GM21390 (cell line): Measurements from ENCODE around the gene VASH2.
"Not testable (repeated sequence)": the region's sequence is repeated elsewhere in the genome, so short reads cannot be mapped to it uniquely, and the experiment has no call there.

ENCODE experiments used
- ATAC-seq: cut with Tn5 transposase; IDR thresholded peaks from one replicate; pipeline ENCODE4 v1.9.1; 2021; ENCODE audit not compliant: unreplicated experiment

Gene VASH2

DNA sequence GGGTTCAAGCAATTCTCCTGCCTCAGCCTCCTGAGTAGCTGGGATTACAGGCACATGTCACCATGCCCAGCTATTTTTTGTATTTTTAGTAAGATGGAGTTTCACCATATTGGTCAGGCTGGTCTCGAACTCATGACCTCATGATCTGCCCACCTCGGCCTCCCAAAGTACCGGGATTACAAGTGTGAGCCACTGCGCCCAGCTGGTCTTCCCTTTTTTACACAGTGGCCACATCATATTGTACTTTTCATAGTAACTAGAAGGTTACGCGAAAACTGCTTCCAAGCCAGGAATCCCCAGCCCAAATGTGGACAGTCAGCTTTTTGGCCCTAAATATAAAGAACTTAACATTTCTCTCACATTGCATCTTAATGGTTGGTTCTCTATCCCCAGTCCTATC, 4.2 kb downstream of the VASH2 start:
- ATAC-seq, result no peak

DNA sequence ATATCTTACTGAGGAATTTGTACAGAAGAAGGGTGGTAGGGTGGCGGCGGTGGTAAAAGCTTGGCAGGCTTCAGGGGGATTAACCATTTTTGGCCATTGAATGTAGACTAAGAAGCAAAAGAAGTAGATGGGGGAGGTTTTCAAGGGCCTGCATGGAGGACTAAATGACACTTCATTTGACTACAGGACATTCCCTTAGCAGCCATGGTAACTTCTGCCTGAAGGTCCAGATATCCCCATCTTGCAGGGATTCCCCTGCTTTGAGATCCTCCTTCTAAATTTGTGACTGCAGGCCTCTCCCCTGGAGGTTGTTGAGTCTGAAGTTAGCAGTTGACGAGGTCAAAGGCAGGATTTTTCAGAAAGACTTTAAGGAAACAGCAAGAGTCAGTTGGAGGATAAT, 4.8 kb downstream of the VASH2 start:
- ATAC-seq, result no peak

DNA sequence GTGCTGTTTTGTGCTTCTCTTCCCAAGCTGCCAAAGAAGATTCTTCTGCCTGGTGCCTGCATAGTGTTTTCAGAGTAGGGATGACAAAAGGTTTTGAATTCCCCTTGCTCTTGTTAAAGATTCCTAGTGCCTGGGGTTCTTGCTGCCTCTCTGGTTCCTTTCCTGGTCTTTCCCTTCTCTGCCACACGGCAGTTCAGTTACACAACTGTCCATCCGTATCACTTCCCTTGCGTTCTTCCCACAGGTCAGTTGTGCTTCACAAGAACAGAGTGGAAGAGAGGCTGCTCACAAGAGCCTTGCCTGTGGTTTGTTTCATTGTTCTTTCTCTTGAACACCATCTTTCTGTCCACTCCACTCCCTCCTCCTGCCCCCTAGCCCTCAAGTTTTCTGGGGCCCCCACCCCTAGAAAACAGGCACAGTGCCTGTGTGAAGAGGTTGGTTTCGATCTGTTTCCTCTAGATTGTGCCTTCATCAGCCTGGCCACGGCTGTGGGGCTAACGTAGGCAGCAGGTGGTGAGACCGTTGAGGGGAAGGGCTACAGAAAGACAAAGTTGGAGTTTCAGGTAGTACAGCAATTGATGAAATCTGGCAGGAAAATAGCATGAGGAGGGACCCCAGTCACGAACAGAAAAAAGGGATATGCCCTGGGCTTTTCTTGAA, 5.8 kb downstream of the VASH2 start:
- peak; percentile 28 for ATAC-seq

DNA sequence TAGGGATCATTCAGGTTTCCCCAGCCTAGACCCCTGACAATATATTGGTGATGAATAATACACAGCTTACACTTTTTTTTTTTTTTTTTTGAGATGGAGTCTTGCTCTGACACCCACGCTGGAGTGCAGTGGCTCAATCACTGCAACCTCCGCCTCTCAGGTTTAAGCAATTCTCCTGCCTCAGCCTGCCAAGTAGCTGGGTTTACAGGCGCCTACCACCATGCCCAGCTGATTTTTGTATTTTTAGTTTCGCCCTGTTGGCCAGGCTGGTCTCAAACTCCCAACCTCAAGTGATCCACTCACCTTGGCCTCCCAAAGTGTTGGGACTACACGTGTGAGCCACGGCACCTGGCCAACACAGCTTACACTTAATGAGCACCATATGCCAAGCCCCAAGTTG, 7.2 kb downstream of the VASH2 start:
- ATAC-seq, result no peak

DNA sequence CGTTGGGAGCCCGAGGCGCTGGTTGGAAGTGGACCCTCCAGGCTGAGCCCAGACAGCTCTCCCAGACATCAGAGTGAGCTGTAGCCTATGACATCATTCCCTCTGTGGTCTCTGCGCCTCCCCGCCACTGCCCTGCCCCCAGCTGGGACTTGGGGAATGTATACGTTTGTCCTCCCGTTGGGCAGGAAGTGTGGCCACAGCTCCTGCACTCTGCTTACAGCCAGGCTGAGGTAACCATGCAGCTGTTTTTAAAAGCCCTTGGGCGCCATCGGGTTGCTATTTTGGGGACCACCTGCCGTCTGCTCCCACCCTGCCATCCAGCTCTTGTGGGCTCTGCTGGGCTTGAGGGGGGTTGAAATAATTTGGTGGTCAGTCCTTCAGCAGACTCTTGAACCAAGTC, 7.8 kb downstream of the VASH2 start:
- no peak for ATAC-seq

DNA sequence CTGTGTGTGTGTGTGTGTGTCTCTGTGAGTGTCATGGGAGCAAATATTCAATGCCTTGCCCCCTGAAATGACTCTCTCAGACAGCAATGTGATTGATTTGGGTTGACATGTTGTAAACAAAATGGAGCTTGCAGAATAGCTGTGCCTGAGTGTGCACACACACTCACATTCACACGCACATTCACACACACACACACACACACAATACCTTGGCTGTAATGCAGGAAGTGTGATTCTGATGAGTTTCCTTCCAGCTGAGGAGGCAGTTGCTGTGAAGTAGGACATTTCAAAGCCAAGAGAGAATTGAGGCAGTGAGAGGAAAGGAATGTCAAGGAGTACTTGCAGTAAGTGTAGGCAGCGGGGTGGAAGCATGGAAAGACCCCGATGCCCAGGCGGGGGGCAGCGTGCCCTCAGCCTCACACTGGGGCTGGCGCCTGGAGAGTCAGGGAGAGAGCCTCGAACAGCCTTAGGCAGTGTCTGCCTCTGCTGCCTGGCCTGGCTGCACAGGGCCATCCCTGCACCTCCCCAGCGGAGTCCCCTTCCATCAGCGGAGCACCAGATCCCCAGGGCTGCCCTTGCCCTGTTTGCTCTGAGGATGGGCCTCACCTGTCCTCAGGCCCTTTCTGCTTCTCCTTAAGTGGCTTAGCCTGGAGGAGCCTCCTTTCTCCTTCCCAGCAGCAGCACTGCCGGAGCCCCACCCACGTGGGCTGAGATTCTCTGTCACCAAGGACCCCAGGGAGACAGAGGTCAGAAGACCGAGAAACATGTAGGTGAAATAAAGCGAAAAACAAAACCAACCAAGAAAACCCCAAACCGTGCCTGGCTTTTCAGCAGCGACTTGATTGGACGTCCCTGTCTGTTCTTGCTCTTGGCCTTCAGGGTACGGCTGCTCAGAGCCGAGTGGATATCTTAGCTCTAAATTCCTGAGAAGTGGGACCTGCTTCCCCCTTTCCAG, 9.2 kb downstream of the VASH2 start:
- ATAC-seq, result peak; percentile 75

DNA sequence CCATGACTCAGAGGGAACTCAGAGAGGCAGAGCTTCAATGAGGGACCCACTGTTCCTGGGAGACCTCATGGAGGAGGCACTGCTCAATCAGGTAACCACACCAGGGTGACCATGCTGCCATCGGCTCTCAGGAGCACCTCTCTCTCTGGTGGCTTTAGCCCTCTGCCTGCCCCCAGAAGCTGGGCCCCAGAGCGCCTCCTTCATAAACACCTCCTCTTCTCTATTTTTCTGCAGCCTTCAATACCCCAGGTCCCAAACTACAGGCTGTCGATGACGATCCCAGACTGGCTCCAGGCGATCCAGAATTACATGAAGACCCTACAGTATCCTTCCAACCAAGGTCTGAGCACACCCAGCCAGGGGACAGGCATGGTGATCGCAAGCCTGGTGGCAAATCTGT, 10.6 kb downstream of the VASH2 start:
- ATAC-seq, result no peak

DNA sequence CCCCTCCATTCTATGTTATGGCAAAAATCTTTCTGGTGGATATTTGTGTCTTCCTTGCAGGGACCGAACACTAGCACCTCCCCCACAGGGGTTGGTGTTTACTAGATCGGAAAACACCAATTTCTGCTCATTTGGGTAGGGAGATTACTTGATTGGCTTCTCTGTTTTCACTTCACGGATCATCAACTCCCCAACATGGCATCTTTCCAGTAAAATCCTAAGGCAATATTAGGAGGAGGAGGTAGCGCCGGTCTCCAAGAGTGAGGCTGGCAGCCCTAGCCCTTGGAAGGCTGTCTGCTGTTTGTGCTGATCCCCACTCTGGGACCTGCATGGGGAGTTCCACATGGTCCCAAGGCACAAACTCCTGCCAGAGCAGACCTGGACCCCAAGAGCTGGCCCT, 12.2 kb downstream of the VASH2 start:
- no peak for ATAC-seq

DNA sequence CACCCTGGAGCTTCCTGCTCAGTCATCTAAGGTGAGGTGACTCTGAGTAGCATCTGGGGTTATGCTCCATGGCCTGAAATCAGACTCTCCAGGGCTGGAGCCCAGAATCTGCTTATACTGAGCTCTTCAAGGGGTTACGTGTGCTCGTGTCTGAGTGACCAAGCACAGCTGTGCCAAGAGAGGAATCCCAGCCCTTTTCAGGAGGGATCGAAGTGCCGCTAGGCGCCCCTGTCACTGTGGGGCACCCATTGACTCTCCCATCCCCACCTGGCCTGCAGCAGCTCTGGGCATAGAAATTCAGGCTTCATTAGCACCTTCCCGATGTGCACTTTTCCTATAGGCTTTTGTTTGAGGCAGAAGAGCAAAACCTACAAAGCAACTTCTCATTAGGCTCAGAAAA, 13.8 kb downstream of the VASH2 start:
- ATAC-seq, result no peak

DNA sequence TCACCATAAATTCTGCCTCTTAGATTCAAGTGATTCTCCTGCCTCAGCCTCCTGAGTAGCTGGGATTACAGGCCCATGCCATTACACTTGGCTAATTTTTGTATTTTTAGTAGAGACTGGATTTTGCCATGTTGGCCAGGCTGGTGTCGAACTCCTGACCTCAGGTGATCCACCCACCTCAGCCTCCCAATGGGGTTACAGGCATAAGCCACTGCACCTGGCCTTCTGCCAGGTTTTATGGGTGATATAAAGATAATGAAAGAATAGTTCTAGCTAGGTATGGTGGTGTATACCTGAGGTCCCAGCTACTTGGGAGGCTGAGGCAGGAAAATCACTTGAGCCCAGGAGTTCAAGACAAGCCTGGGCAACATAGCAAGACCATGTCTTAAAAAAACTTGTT, 14.7 kb downstream of the VASH2 start:
- not testable (repeated sequence) for ATAC-seq

DNA sequence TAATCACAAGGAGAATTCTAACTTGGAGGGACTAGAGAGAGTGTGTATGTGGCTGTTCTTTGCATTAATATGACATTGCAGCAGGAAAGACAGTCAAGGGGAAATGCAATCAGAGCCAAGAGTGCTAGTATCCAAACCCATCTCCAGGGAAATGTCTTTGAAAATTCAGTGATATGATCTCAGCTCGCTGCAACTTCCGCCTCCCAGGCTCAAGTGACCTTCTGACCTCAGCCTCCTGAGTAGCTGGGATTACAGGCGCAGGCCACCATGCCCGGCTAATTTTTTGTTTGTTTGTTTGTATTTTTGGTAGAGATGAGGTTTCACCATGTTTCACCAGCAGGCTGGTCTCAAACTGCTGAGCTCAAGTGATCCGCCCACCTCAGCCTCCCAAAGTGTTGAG, 16.3 kb downstream of the VASH2 start:
- no peak for ATAC-seq

DNA sequence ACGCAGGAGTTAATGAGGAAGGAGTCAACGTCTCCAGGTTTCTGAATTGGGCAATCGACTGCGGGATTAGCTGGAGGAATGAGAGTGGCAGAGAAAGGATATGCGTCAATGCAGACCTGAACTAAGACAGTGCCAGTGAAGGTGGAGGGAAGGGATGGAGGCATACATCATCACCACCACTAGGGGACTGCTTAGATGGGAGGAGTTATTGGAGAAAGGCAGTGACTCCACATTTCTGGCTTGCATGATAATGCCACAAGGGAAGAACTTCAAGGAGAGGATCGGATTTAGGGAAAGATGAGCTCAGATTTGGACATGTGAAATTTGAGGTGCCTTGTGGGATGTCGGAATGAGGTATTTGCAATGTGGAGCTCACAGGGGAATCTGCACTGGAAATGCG, 17.5 kb downstream of the VASH2 start:
- ATAC-seq, result peak; percentile 55

DNA sequence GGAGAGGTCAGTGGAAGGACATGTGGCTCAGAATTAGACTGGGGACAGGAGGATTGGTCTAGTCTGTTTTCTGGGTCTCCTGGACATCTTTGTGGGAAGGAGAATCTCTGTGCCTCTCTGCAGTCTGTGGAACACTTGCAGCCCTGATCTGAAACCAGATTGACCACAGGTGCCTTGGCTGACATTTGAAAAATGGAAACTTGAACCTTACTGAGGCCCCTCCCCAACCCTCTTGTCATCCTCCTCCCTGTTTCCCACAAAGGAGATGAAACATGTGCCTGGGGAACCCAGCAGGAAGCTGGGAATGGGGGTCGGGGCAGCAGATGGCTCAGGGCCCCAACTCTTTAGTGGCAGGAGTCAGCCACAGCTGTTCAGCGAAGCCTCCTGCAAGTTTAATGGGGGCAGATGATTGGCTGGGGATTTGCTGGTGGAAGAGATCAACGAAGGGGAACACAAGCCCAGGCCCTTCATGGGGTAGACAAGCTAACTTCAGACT, 18.1 kb downstream of the VASH2 start:
- peak; percentile 83 for ATAC-seq

DNA sequence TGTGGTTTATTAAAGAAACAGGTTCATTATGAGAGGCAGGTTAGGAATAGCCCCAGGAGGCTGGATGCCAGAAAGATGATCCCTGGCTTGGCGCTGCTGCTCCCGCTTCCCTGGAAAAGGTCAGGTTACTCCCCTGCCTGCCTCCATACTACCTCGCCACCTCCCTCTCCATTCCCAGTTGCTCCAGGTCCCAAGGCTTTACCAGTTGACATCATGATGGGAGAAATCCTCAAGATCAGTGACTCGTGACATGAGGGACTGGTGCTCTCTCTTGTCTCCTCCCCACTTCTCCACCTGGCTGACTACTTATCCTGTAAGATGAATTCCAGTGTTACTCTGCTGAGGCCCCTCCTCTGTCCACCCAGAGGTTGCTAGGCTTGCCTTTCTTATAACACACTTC, 19.7 kb downstream of the VASH2 start:
- no peak for ATAC-seq

DNA sequence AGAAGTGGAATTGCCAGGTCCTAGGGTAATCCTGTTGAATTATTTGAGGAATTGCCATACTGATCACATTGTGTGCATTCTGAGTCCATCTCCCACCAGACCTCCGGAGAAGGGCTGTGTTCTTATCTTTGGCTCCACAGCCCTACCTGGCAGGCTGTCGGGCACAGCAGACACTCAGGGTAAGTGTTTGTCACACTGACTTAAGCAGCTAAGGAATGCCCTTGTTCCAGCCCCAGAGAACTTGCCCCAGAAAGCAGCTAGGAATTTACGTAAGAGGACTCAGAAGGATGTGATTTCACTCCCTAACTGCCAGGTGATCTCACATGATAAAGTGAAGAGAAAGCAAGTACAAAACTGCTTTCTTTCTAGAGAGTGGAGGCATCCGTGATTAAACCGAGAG, 21.0 kb downstream of the VASH2 start:
- no peak for ATAC-seq

DNA sequence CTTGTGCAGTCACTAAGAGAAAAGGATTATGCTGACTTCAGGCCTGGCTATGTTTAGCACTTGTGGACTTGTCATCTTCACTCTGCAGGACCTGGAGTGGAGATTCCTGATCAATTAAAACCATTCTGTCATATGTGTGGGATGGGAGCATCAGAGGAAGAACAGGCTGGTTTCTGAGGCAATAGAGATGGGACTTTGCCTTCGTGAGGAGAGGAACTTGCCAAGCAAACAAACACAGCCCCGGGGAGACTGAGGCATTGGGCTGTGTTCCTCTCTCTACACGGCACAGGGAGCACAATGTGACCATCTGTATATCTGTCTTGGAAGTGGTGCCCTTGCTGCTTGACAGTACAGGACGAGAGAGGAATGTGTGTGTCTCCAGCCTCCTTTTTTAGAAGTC, 23.1 kb downstream of the VASH2 start:
- ATAC-seq, result no peak

DNA sequence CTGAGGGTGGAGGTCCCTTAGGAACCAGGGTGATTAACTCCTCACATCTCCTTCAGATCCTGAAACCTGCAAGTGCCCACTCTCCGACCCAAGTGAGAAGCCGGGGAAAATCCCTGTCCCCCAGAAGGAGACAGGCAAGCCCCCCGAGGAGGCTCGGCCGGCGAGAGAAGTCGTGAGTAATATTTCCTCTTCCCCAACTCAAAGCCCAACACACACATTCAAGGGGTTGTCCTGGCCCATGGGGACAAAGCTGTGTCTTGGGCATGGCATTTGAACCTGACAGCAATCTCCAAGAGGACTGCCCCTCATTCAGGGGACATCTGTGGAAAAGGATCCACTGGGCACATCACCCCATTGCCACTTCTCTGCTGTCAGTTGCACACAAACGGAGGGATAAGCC, 23.6 kb downstream of the VASH2 start:
- ATAC-seq, result no peak

DNA sequence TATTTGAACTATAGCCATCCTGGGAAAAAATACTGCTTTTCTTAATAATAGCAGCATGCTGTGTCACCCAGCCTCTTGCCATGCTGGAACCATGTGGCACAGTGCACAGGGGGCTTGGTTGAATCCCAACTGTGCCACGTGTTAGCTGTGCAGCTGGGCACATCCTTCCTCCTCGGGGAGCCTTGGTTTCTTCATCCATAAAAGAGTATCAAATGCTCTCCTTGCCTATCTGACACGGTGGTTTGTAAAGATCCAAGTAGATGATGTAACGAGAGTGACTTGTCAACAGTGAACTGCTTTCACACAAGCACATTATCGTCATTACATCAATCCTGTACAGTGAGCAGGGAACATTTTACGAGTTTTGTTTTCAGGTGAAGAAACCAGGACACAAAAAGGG, 24.4 kb downstream of the VASH2 start:
- ATAC-seq, result no peak

DNA sequence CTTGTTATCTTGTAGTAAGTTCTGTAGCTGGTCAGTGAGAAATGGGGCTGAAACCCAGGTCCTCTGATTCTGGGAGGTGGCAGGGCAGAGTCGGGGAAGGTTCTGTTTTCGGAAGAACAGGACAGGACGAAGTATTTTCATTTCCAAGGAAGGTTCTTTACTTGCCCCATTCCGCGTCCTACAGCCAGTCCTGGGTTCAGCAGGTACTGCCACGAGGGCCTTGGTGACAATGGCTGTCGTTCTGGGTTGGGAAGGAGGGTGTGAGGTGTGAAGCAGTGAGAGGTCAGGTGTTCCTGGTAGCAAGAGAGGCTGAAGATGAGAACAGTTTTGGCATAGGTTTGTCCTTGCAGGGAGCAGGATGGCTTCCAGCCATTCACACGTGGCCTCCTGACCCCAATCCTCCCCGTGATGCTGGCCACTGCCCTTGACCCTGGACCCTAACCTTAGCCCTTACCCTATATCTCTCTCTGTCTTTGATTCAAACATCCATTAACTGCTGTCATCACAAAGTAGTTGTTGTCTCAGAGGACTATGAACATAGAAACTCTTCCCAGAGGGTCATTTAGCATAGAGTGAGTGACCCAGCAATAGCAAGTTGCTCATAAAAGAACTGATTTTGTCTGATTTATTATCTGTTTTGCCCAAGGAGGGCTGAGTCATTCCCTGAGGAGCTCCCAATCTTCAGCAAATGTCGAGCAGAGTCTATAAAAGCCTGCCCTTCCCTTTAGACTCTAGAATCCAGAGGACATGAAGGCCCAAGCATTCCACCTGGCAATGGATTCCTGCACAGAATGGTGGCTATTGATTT, 25.0 kb downstream of the VASH2 start:
- ATAC-seq, result no peak

DNA sequence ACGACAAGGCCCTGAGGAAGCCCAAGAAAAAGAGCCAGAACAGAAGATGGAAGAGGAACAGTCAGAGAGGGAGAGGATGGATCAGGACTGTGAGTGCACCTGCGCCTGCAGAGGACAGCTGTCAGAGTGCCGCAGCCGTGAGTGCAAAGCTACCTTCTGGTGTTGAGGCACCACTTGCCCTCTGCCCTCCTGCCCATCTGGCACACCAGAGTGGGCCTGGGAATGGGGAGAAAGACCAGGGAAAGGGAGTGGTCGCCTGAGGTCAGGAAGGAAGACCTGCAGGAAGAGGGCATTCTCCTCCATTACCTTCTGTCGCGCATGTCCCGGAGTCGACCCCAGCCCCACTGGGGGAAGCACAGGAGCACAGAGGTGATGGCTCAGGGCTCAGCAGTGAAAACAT, 26.2 kb downstream of the VASH2 start:
- ATAC-seq, result no peak
